Calu3 (cell line): ENCODE measurements around the gene FILIP1. TPM values are rescaled to one million over a fixed set of nuclear protein-coding genes. Genes with fewer than 3 reads are reported as not detected.

Source experiments
- BruUV-seq: library from RNA; stranded (reverse); fragments of 400-500 nt; replicated peaks from 2 replicates; lab custom pipeline; 2021; lab: Mats Ljungman, UMichigan
- CTCF ChIA-PET: fragments of 300-600 bp; sonication (Branson Sonifier 250); formaldehyde crosslinking; loops from one replicate; lab custom pipeline; 2022; ENCODE audit warnings: antibody characterized with exemption; lab: Charles Lee
- DNase-seq: peaks from one replicate; pipeline ENCODE4 v3.0.0; 2022
- H3K27ac Mint-ChIP-seq: one replicate; pipeline ENCODE4 v1.8.0; 2022; ENCODE audit warnings: mixed read lengths; ENCODE audit not compliant: unreplicated experiment
- H3K27me3 Mint-ChIP-seq: one replicate; pipeline ENCODE4 v1.8.0; 2022; ENCODE audit warnings: mixed read lengths; ENCODE audit not compliant: unreplicated experiment
- H3K36me3 Mint-ChIP-seq: one replicate; pipeline ENCODE4 v1.8.0; 2022; ENCODE audit warnings: mild to moderate bottlenecking, moderate library complexity, mixed read lengths; ENCODE audit not compliant: insufficient read depth, unreplicated experiment
- H3K4me1 Mint-ChIP-seq: one replicate; pipeline ENCODE4 v1.8.0; 2022; ENCODE audit warnings: mild to moderate bottlenecking, low read depth, mixed read lengths; ENCODE audit not compliant: unreplicated experiment
- H3K4me3 Mint-ChIP-seq: one replicate; pipeline ENCODE4 v1.8.0; 2022; ENCODE audit warnings: mild to moderate bottlenecking, low read depth, moderate library complexity, mixed read lengths; ENCODE audit not compliant: unreplicated experiment
- H3K9me3 Mint-ChIP-seq: one replicate; pipeline ENCODE4 v1.8.0; 2022; ENCODE audit warnings: low read depth, mixed read lengths; ENCODE audit not compliant: unreplicated experiment
- intact Hi-C: fragments of 100-400 bp; cut with micrococcal nuclease; formaldehyde crosslinking; loops from one replicate; pipeline ENCODE4 v1.10.0; 2022; ENCODE audit not compliant: unreplicated experiment
- total RNA-seq: library from RNA; stranded (reverse); gene quantifications from 2 replicates; pipeline ENCODE4 v1.2.3, GENCODE V29; 2022
- TF ChIP-seq, protein P1 (sequence below): fragments of 200-600 bp; IDR thresholded peaks from one replicate; pipeline ENCODE4 v1.8.0; 2022; ENCODE audit warnings: antibody characterized with exemption; ENCODE audit not compliant: unreplicated experiment

Gene FILIP1
- total RNA-seq, 1 experiment from 2014 or later: not detected

DNA sequence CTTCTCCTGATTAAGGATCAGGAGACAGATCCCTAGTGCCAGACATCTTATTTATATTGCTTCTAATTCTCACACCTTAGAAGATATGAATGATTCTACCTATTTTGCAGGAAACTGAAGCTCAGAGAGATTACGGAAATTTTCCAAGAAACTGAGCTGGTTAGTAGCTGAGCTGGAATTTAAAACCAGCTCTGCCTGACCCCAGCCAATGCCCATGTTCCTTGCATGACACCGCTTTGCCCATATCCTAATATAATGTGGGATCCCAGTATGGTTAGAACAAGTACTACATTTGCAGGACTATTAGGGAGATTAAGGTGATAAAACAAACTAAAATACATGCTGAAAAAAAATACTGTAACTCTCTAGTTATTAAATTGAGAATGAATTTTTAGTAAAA lies 210.9 kb downstream of the FILIP1 start:
- no TSS peak for BruUV-seq
- peaks cover 26% of the 10 kb centered on the region for H3K4me1 Mint-ChIP-seq
- TF ChIP-seq, protein P1, sequence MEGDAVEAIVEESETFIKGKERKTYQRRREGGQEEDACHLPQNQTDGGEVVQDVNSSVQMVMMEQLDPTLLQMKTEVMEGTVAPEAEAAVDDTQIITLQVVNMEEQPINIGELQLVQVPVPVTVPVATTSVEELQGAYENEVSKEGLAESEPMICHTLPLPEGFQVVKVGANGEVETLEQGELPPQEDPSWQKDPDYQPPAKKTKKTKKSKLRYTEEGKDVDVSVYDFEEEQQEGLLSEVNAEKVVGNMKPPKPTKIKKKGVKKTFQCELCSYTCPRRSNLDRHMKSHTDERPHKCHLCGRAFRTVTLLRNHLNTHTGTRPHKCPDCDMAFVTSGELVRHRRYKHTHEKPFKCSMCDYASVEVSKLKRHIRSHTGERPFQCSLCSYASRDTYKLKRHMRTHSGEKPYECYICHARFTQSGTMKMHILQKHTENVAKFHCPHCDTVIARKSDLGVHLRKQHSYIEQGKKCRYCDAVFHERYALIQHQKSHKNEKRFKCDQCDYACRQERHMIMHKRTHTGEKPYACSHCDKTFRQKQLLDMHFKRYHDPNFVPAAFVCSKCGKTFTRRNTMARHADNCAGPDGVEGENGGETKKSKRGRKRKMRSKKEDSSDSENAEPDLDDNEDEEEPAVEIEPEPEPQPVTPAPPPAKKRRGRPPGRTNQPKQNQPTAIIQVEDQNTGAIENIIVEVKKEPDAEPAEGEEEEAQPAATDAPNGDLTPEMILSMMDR: no peak
- intact Hi-C loops: no loop called here
- H3K27me3 Mint-ChIP-seq: no peaks in the 10 kb centered on the region
- no peak overlapping the region for H3K4me3 Mint-ChIP-seq
- DNase-seq: no peak
- CTCF ChIA-PET: no interaction called here
- H3K27ac Mint-ChIP-seq: no peak overlapping the region
- peaks cover 4% of the 10 kb centered on the region for H3K36me3 Mint-ChIP-seq
- no peaks in the 10 kb centered on the region for H3K9me3 Mint-ChIP-seq

DNA sequence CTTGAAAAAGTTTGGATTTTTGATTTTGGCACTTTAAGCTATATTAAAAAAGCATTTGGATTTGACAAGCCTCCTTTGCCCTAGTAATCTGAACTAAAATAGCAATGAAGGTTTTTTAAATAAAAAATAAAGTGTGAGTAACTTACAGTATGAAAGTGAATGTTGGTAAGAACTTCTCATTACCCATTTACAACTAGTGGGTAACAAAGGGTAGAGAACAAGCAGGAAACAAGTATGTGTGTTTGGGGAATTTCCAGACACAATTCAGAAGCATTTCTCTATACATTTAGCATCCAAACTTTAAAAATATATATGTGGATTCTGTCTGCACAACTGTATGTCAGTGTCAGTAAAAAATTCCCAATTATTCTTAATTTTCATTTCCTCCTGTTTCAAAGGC lies 211.9 kb downstream of the FILIP1 start:
- intact Hi-C loops: no loop called here
- no TSS peak for BruUV-seq
- TF ChIP-seq, protein P1: no peak
- Mint-ChIP-seq H3K4me3 (no peak overlapping the region), H3K4me1 (peaks cover 22% of the 10 kb centered on the region), H3K36me3 (peaks cover 4% of the 10 kb centered on the region), H3K27ac (no peak overlapping the region), H3K27me3 (no peaks in the 10 kb centered on the region), H3K9me3 (no peaks in the 10 kb centered on the region)
- CTCF ChIA-PET: no interaction called here
- DNase-seq: no peak

DNA sequence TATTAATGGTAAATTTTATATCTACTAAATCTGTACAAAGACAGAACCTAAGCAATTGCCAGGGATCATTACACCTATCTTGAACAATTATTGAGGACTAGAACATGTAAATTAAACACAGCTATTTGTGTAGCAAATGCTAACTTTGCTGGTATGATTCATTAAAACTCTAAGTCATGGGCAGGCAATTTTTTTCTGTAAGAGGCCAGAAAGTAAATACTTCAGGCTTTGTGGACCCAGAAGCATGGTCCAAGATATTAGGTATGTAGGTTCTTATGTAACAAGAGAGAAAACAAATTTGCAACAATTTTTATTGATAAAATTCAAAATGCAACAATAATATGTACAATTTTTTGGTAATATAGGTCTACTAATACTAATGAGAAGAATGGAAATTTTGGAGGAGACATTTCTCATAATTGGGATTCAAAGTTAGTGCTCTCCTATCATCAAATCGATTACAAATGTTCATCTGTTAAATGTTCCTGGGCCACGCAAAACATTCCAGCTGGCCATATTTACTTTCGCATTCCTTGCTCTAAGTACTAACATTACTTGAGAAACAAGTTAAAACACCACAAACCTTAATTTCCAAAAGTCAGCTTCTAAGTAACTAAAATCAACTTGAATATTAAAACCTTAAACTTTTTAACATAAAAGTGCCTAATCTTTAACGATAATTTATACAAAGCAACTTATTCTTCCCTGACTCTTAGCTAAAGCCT lies 213.3 kb downstream of the FILIP1 start:
- peak overlapping the region; percentile 34 for H3K27ac Mint-ChIP-seq
- intact Hi-C loops: no loop called here
- peaks cover 29% of the 10 kb centered on the region for H3K4me1 Mint-ChIP-seq
- TF ChIP-seq, protein P1: no peak
- H3K4me3 Mint-ChIP-seq: peak overlapping the region; percentile 18
- H3K9me3 Mint-ChIP-seq: no peaks in the 10 kb centered on the region
- no peaks in the 10 kb centered on the region for H3K27me3 Mint-ChIP-seq
- DNase-seq: no peak
- no TSS peak for BruUV-seq
- CTCF ChIA-PET: no interaction called here
- H3K36me3 Mint-ChIP-seq: peaks cover 4% of the 10 kb centered on the region

DNA sequence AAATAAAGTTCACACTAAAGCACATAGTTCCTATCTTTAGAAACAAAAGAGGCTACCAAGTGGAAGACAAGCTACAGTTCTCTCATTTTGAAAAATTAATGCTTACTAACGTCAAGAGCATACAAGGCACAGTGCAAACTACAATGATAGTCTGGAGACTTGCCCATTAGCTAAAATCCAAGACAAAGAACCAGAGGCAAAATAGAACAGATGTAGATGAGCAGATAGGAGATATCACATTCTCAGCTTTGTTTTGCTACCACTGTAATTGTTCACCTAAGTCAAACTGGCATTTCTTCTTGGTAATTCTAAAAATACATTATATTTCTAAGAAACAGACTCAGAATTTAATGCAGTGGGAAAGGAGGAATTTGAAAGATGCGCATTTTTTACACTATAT lies 214.2 kb downstream of the FILIP1 start:
- Mint-ChIP-seq H3K36me3 (peaks cover 4% of the 10 kb centered on the region), H3K27ac (no peak overlapping the region), H3K9me3 (no peaks in the 10 kb centered on the region), H3K4me1 (peaks cover 38% of the 10 kb centered on the region), H3K27me3 (no peaks in the 10 kb centered on the region), H3K4me3 (no peak overlapping the region)
- DNase-seq: no peak
- intact Hi-C loops: no loop called here
- TF ChIP-seq, protein P1: no peak
- no TSS peak for BruUV-seq
- CTCF ChIA-PET: interaction anchor here (0.6 kb wide), 1 partner anchor 394 kb away, joined by 6 read pairs; no protein-coding TSS in a partner anchor
